K562 (cell line): ENCODE results near the gene SLC10A3.

Source experiments
- ARID1B ChIP-seq: fragments of 450-650 bp; IDR thresholded peaks from 2 replicates; pipeline ENCODE4 v1.6.1; 2016; ENCODE audit warnings: antibody characterized with exemption, mild to moderate bottlenecking, inconsistent platforms
- NR1H2 ChIP-seq: sonication (generic); formaldehyde crosslinking; IDR thresholded peaks from 2 replicates; pipeline ENCODE4 v1.4.0; 2020; ENCODE audit warnings: mild to moderate bottlenecking, missing genetic modification reagents
- SNRNP70 ChIP-seq: fragments of 200-400 bp; formaldehyde crosslinking; optimal IDR thresholded peaks from 2 replicates; pipeline ENCODE3; 2017; ENCODE audit warnings: low read depth, low read length
- TBL1XR1 ChIP-seq, 2 experiments: IDR thresholded peaks; 2 replicates each; pipeline ENCODE4 v1.6.1; 2012; ENCODE audit warnings: improper control_type of control experiment in 2 of 2, low read length in 2 of 2, mild to moderate bottlenecking in 1 of 2
- ZBTB40 ChIP-seq, 2 experiments: fragments of 450-650 bp in 1 of 2; sonication (generic) in 1 of 2; formaldehyde crosslinking in 1 of 2; IDR thresholded peaks; 2 replicates each; pipeline versions ENCODE4 v1.7.1 to v1.9.0; 2016 to 2022; ENCODE audit warnings: inconsistent platforms in 1 of 2, mild to moderate bottlenecking in 1 of 2, missing genetic modification reagents in 1 of 2
- ZHX1 ChIP-seq: fragments of 150-350 bp; conservative IDR thresholded peaks from 2 replicates; pipeline ENCODE4 v1.6.1; 2014; ENCODE audit warnings: low read length
- ZNF830 ChIP-seq: fragments of 250-450 bp; sonication (Bioruptor Pico); IDR thresholded peaks from 2 replicates; pipeline ENCODE4 v1.5.0; 2021; ENCODE audit warnings: mild to moderate bottlenecking

- TF ChIP-seq TBL1XR1 (IDR thresholded peaks at IDR 0.05; ENCODE audit: low read length in 2 of 2) (no peak), ZNF830 (CRISPR knock-in tag) (no peak), ARID1B (no peak), NR1H2 (no peak), SNRNP70 (no peak), ZBTB40 (IDR thresholded peaks at IDR 0.05) (no peak), ZBTB40 (CRISPR knock-in tag; IDR thresholded peaks at IDR 0.05) (no peak), ZHX1 (no peak)
These were observed 32.1 kb downstream of the SLC10A3 start, which contains the start of gene PLXNA3 for GRCh38 chrX:154458116-154458953.
